HepG2 (cell line): ENCODE results near the gene SCARB2. TPM values are rescaled to one million over a fixed set of nuclear protein-coding genes. Genes with fewer than 3 reads are reported as not detected.

Experiments used
- FOSL1 ChIP-seq: sonication (generic); formaldehyde crosslinking; IDR thresholded peaks from 2 replicates; pipeline ENCODE4 v1.9.0; 2021; ENCODE audit warnings: missing genetic modification reagents, borderline replicate concordance
- GFI1 ChIP-seq: sonication (generic); formaldehyde crosslinking; IDR thresholded peaks from 2 replicates; pipeline ENCODE4 v1.5.0; 2020; ENCODE audit warnings: missing genetic modification reagents, mild to moderate bottlenecking, borderline replicate concordance
- KAT7 ChIP-seq: IDR thresholded peaks from 2 replicates; pipeline ENCODE4 v1.6.1; 2018; ENCODE audit warnings: borderline replicate concordance, missing compliant biosample characterization
- KDM5A ChIP-seq: fragments of 200-600 bp; sonication (generic); IDR thresholded peaks from 2 replicates; pipeline ENCODE4 v1.7.0; 2018; ENCODE audit warnings: antibody characterized with exemption, mild to moderate bottlenecking, low read length, borderline replicate concordance
- MYNN ChIP-seq: sonication (generic); formaldehyde crosslinking; IDR thresholded peaks from 2 replicates; pipeline ENCODE4 v1.4.0; 2020; ENCODE audit warnings: mild to moderate bottlenecking, low read depth, missing genetic modification reagents
- NFYC ChIP-seq: IDR thresholded peaks from 2 replicates; pipeline ENCODE4 v1.6.1; 2016; ENCODE audit warnings: missing genetic modification reagents, missing compliant biosample characterization
- NR2C2 ChIP-seq: sonication (generic); formaldehyde crosslinking; IDR thresholded peaks from 2 replicates; pipeline ENCODE4 v1.4.0; 2020; ENCODE audit warnings: missing genetic modification reagents, mild to moderate bottlenecking, moderate library complexity, borderline replicate concordance
- NR2F6 ChIP-seq, 2 experiments: IDR thresholded peaks; 2 replicates each; pipeline ENCODE4 v1.6.1; 2016; ENCODE audit warnings: antibody characterized with exemption in 1 of 2, mild to moderate bottlenecking in 1 of 2
- PPARG ChIP-seq: conservative IDR thresholded peaks from 2 replicates; pipeline ENCODE4 v1.6.1; 2016; ENCODE audit warnings: missing biosample characterization, missing genetic modification reagents
- RXRB ChIP-seq: IDR thresholded peaks from 2 replicates; pipeline ENCODE4 v1.6.1; 2016; ENCODE audit warnings: borderline replicate concordance, missing genetic modification reagents, missing compliant biosample characterization
- SOX5 ChIP-seq: IDR thresholded peaks from 2 replicates; pipeline ENCODE4 v1.6.1; 2016; ENCODE audit warnings: borderline replicate concordance
- THYN1 ChIP-seq: sonication (generic); formaldehyde crosslinking; IDR thresholded peaks from 2 replicates; pipeline ENCODE4 v1.8.1; 2023; ENCODE audit warnings: low read depth, mild to moderate bottlenecking, moderate library complexity, missing genetic modification reagents, borderline replicate concordance
- ZBTB21 ChIP-seq: sonication (generic); formaldehyde crosslinking; IDR thresholded peaks from 2 replicates; pipeline ENCODE4 v1.4.0; 2020; ENCODE audit warnings: missing genetic modification reagents
- ZMYM3 ChIP-seq: sonication (generic); formaldehyde crosslinking; IDR thresholded peaks from 2 replicates; pipeline ENCODE4 v1.5.1; 2020; ENCODE audit warnings: mild to moderate bottlenecking, missing genetic modification reagents
- ZNF10 ChIP-seq: sonication (generic); formaldehyde crosslinking; IDR thresholded peaks from 2 replicates; pipeline ENCODE4 v1.4.0; 2020; ENCODE audit warnings: mild to moderate bottlenecking, low read depth, missing genetic modification reagents, borderline replicate concordance
- ZNF317 ChIP-seq: sonication (generic); formaldehyde crosslinking; IDR thresholded peaks from 2 replicates; pipeline ENCODE4 v1.5.0; 2020; ENCODE audit warnings: mild to moderate bottlenecking, missing genetic modification reagents
- ZNF44 ChIP-seq: sonication (generic); formaldehyde crosslinking; IDR thresholded peaks from 2 replicates; pipeline ENCODE4 v1.5.1; 2020; ENCODE audit warnings: mild to moderate bottlenecking, missing genetic modification reagents
- ZNF556 ChIP-seq: sonication (generic); formaldehyde crosslinking; IDR thresholded peaks from 2 replicates; pipeline ENCODE4 v1.4.0; 2020; ENCODE audit warnings: mild to moderate bottlenecking, missing genetic modification reagents, borderline replicate concordance
- ZSCAN29 ChIP-seq: sonication (generic); formaldehyde crosslinking; conservative IDR thresholded peaks from 2 replicates; pipeline ENCODE4 v1.4.0; 2020; ENCODE audit warnings: mild to moderate bottlenecking, missing genetic modification reagents
- ZSCAN30 ChIP-seq: sonication (generic); formaldehyde crosslinking; IDR thresholded peaks from 2 replicates; pipeline ENCODE4 v1.5.0; 2020; ENCODE audit warnings: mild to moderate bottlenecking, missing genetic modification reagents
- polyA plus RNA-seq, 8 experiments: library from polyadenylated mRNA; depleted of rRNA in 3 of 8; stranded (reverse) in 7 of 8; unstranded in 1 of 8; fragments of >200 nt; fragmentation: Illumina TruSeq in 4 of 8; extraction: Trizol in 4 of 8; gene quantifications; 2 replicates each; pipeline versions ENCODE4 v1.2.1 to v1.2.3, GENCODE V29; 2011 to 2016; ENCODE audit warnings: low read depth in 4 of 8, missing spikeins in 1 of 8, mixed read lengths in 1 of 8; ENCODE audit not compliant: insufficient read depth in 1 of 8
- total RNA-seq, 5 experiments: library from RNA; depleted of rRNA; stranded (reverse); fragments of >200 nt; fragmentation: Illumina TruSeq; extraction: Trizol; gene quantifications; 2 replicates each; pipeline ENCODE4 v1.2.3, GENCODE V29; 2016; ENCODE audit warnings: low read depth in 1 of 5
- TF ChIP-seq, protein P1 (sequence below): sonication (generic); formaldehyde crosslinking; IDR thresholded peaks from 2 replicates; pipeline ENCODE4 v1.8.0; 2022; ENCODE audit warnings: missing genetic modification reagents, mild to moderate bottlenecking, borderline replicate concordance
- TF ChIP-seq, protein P2 (sequence below): sonication (generic); formaldehyde crosslinking; IDR thresholded peaks from 2 replicates; pipeline ENCODE4 v1.4.0; 2020; ENCODE audit warnings: mild to moderate bottlenecking, low read depth, missing genetic modification reagents
- TF ChIP-seq, protein P3 (sequence below): sonication (generic); formaldehyde crosslinking; IDR thresholded peaks from 2 replicates; pipeline ENCODE4 v1.4.0; 2020; ENCODE audit warnings: missing genetic modification reagents, low read depth, mild to moderate bottlenecking, borderline replicate concordance
- TF ChIP-seq, protein P4 (sequence below): sonication (generic); formaldehyde crosslinking; IDR thresholded peaks from 2 replicates; pipeline ENCODE4 v1.5.0; 2020; ENCODE audit warnings: mild to moderate bottlenecking, missing genetic modification reagents

The SCARB2 gene
- total and polyA plus RNA-seq, 2 of the 13 experiments (the other 11 are each of a cell fraction or from before 2014, with no cell fraction given): 40.6 to 43.4 TPM

DNA sequence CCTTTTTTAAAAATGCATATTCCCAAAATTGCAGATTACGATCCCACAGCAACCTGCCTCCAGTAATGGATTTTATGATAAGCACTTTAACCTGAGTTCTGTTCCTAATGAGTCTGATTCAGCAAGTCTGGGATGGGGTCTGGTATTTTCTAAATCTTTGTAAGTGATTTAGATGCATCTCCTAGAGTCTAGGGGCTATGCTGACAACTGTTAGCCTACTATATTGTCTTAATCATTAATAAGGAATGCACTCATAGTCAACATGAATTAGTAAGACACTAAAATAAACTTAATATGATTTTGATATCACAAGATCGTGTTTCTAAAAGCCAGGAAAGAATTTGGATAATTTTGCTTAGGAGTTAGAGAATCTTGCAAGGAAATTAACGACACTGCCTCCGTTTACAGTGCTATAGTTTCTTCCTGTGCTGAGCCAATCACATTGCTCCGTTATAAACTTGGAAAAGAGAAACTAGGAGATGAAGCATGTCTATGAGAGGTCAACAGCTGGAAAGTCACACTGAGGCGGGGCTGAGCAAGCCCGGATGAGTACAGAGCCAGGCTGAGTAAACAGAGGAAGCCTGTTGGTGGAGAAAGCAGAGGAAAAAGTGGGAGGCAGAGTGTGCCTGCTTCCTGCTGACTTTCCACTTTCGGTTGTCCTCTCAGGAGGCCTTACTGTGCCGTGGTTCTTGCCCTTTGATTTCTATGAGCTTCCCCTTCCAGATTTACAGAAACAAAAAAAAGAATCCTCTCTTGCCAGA, 5.4 kb downstream of the SCARB2 start (continued):
- TF ChIP-seq, protein P1, sequence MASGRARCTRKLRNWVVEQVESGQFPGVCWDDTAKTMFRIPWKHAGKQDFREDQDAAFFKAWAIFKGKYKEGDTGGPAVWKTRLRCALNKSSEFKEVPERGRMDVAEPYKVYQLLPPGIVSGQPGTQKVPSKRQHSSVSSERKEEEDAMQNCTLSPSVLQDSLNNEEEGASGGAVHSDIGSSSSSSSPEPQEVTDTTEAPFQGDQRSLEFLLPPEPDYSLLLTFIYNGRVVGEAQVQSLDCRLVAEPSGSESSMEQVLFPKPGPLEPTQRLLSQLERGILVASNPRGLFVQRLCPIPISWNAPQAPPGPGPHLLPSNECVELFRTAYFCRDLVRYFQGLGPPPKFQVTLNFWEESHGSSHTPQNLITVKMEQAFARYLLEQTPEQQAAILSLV (CRISPR knock-in tag): no peak
- TF ChIP-seq ZNF10 (CRISPR knock-in tag) (no peak), NFYC (CRISPR knock-in tag) (peak; percentile 58), ZSCAN30 (no peak), SOX5 (CRISPR knock-in tag) (peak; percentile 51; the same call in 1 of the 2 replicates), ZBTB21 (CRISPR knock-in tag) (no peak), PPARG (CRISPR knock-in tag) (0 out of 2 replicates have a peak, but pooled peaks have one; percentile 53), KAT7 (0 out of 2 replicates have a peak, but pooled peaks have one; percentile 44), FOSL1 (no peak), ZNF317 (CRISPR knock-in tag) (peak; percentile 81), MYNN (CRISPR knock-in tag) (no peak), ZNF44 (CRISPR knock-in tag) (no peak), ZMYM3 (CRISPR knock-in tag) (0 out of 2 replicates have a peak, but pooled peaks have one; percentile 26), RXRB (CRISPR knock-in tag) (peak; percentile 73), GFI1 (CRISPR knock-in tag) (no peak; the same call in 1 of the 2 replicates), THYN1 (CRISPR knock-in tag) (no peak), ZNF556 (CRISPR knock-in tag) (peak; percentile 32; the same call in 1 of the 2 replicates), NR2C2 (CRISPR knock-in tag) (peak; percentile 79), NR2F6 (IDR thresholded peaks at IDR 0.05) (peak; percentile 69), NR2F6 (CRISPR knock-in tag; IDR thresholded peaks at IDR 0.05) (peak; percentile 91), KDM5A (no peak), ZSCAN29 (CRISPR knock-in tag) (no peak)
- TF ChIP-seq, protein P2, sequence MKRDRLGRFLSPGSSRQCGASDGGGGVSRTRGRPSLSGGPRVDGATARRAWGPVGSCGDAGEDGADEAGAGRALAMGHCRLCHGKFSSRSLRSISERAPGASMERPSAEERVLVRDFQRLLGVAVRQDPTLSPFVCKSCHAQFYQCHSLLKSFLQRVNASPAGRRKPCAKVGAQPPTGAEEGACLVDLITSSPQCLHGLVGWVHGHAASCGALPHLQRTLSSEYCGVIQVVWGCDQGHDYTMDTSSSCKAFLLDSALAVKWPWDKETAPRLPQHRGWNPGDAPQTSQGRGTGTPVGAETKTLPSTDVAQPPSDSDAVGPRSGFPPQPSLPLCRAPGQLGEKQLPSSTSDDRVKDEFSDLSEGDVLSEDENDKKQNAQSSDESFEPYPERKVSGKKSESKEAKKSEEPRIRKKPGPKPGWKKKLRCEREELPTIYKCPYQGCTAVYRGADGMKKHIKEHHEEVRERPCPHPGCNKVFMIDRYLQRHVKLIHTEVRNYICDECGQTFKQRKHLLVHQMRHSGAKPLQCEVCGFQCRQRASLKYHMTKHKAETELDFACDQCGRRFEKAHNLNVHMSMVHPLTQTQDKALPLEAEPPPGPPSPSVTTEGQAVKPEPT (CRISPR knock-in tag): 0 out of 2 replicates have a peak, but pooled peaks have one; percentile 28
- TF ChIP-seq, protein P3, sequence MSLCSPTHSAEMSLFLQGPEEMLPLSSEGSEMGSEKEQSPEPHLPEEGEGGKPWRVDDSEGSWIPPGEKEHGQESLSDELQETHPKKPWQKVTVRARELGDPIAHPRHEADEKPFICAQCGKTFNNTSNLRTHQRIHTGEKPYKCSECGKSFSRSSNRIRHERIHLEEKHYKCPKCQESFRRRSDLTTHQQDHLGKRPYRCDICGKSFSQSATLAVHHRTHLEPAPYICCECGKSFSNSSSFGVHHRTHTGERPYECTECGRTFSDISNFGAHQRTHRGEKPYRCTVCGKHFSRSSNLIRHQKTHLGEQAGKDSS (CRISPR knock-in tag): 0 out of 2 replicates have a peak, but pooled peaks have one; percentile 45
- TF ChIP-seq, protein P4, sequence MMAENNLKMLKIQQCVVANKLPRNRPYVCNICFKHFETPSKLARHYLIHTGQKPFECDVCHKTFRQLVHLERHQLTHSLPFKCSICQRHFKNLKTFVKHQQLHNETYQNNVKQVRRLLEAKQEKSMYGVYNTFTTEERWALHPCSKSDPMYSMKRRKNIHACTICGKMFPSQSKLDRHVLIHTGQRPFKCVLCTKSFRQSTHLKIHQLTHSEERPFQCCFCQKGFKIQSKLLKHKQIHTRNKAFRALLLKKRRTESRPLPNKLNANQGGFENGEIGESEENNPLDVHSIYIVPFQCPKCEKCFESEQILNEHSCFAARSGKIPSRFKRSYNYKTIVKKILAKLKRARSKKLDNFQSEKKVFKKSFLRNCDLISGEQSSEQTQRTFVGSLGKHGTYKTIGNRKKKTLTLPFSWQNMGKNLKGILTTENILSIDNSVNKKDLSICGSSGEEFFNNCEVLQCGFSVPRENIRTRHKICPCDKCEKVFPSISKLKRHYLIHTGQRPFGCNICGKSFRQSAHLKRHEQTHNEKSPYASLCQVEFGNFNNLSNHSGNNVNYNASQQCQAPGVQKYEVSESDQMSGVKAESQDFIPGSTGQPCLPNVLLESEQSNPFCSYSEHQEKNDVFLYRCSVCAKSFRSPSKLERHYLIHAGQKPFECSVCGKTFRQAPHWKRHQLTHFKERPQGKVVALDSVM (CRISPR knock-in tag): no peak
